ENCODE measurements around the gene SLC66A1.

DNA sequence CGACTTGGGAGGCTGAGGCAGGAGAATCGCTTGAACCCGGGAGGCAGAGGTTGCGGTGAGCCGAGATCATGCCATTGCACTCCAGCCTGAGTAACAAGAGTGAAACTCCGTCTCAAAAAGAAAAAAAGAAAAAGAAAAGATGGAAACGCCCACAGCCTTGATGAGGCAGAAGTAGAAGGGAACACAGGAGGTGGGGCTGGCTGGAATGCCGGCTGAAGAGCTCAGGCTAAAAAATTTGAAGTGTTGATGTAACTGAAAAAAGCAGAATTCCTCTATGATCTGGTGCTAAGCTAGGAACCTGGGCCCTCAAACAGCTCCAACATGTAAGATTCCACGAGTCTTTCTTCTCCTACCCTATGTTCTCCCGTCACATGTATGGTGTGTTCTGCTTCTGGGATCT is 53.6 kb downstream of the SLC66A1 start:
- no peak for TF ChIP-seq CTCF (IDR thresholded peaks at IDR 0.05)
- TF ChIP-seq, protein P1, sequence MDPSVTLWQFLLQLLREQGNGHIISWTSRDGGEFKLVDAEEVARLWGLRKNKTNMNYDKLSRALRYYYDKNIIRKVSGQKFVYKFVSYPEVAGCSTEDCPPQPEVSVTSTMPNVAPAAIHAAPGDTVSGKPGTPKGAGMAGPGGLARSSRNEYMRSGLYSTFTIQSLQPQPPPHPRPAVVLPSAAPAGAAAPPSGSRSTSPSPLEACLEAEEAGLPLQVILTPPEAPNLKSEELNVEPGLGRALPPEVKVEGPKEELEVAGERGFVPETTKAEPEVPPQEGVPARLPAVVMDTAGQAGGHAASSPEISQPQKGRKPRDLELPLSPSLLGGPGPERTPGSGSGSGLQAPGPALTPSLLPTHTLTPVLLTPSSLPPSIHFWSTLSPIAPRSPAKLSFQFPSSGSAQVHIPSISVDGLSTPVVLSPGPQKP (IDR thresholded peaks at IDR 0.05; ENCODE audit: low read depth, low read length) = no peak

All from A549 (cell line).